Epithelial cell of proximal tubule (primary cell): Measurements from ENCODE around the gene KRT74. TPM values are rescaled to one million over a fixed set of nuclear protein-coding genes. Genes with fewer than 3 reads are reported as not detected.

ENCODE experiments used
- DNase-seq: peaks from one replicate; pipeline ENCODE4 v3.0.0-alpha.2; 2011; ENCODE audit warnings: low read depth
- H3K4me3 ChIP-seq: 2 replicates; pipeline ENCODE4 v1.5.1; 2011; ENCODE audit warnings: low read depth, mild to moderate bottlenecking, low read length
- CTCF ChIP-seq: conservative IDR thresholded peaks from 2 replicates; pipeline ENCODE4 v1.5.1; 2012; ENCODE audit warnings: low read depth, mild to moderate bottlenecking, low read length
- total RNA-seq: library from RNA; depleted of rRNA; stranded (reverse); fragments of >200 nt; gene quantifications from 2 replicates; pipeline ENCODE4 v1.2.3, GENCODE V29; 2015

KRT74 gene
- total RNA-seq, 1 donor from 2014 or later = not detected

- DNase-seq = no peak
- TF ChIP-seq CTCF = no peak
- H3K4me3 ChIP-seq = no peak overlapping the region
These were observed 8.8 kb upstream of the KRT74 start for GRCh38 chr12:52582486-52582885.

GRCh38 chr12:52581481-52581880 is 7.8 kb upstream of the KRT74 start:
- peak; percentile 16 for DNase-seq
- TF ChIP-seq CTCF = no peak
- no peak overlapping the region for H3K4me3 ChIP-seq

- no peak for TF ChIP-seq CTCF
- no peak for DNase-seq
- no peak overlapping the region for H3K4me3 ChIP-seq
These were observed 7.4 kb upstream of the KRT74 start for GRCh38 chr12:52581066-52581465.

GRCh38 chr12:52580496-52580895 is 6.9 kb upstream of the KRT74 start:
- no peak for DNase-seq
- H3K4me3 ChIP-seq = no peak overlapping the region

GRCh38 chr12:52579468-52580465 is 6.1 kb upstream of the KRT74 start:
- no peak for DNase-seq
- H3K4me3 ChIP-seq = no peak overlapping the region
- TF ChIP-seq CTCF = no peak

More at GRCh38 chr12:52580496-52580895, 6.9 kb upstream of the KRT74 start:
- TF ChIP-seq CTCF = no peak

- no peak overlapping the region for H3K4me3 ChIP-seq
- DNase-seq = no peak
- no peak for TF ChIP-seq CTCF
These were observed 4.8 kb upstream of the KRT74 start for GRCh38 chr12:52578469-52578868.
